ENCODE data around the gene GJA10. TPM values are rescaled to one million over a fixed set of nuclear protein-coding genes. Genes with fewer than 3 reads are reported as not detected.

GJA10 gene
- total RNA-seq, 1 donor from 2014 or later, result not detected

GRCh38 chr6:89941763-89942497 lies 47.7 kb downstream of the GJA10 start:
- Mint-ChIP-seq H3K36me3 (ENCODE audit: low read depth) (peaks cover 63% of the 10 kb centered on the region), H3K27me3 (ENCODE audit: insufficient read depth) (no peaks in the 10 kb centered on the region), H3K4me1 (ENCODE audit: low read depth) (peaks cover 31% of the 10 kb centered on the region), H3K9me3 (no peaks in the 10 kb centered on the region), H3K27ac (no peak overlapping the region), H3K4me3 (no peak overlapping the region)
- intact Hi-C loops (cut with micrococcal nuclease), result loop anchor here (2.0 to 5.0 kb wide), 2 partner anchors 235 to 630 kb away; no protein-coding TSS in a partner anchor
- no peak for DNase-seq (ENCODE audit: low spot score)

- no peak for DNase-seq (ENCODE audit: low spot score)
- intact Hi-C loops (cut with micrococcal nuclease), result loop anchor here (5.0 kb wide), 1 partner anchor 630 kb away; no protein-coding TSS in a partner anchor
- Mint-ChIP-seq H3K27ac (no peak overlapping the region), H3K4me3 (no peak overlapping the region), H3K4me1 (ENCODE audit: low read depth) (peaks cover 31% of the 10 kb centered on the region), H3K27me3 (ENCODE audit: insufficient read depth) (no peaks in the 10 kb centered on the region), H3K9me3 (no peaks in the 10 kb centered on the region), H3K36me3 (ENCODE audit: low read depth) (peaks cover 64% of the 10 kb centered on the region)
These were observed 48.3 kb downstream of the GJA10 start for GRCh38 chr6:89942601-89943000.

DNA sequence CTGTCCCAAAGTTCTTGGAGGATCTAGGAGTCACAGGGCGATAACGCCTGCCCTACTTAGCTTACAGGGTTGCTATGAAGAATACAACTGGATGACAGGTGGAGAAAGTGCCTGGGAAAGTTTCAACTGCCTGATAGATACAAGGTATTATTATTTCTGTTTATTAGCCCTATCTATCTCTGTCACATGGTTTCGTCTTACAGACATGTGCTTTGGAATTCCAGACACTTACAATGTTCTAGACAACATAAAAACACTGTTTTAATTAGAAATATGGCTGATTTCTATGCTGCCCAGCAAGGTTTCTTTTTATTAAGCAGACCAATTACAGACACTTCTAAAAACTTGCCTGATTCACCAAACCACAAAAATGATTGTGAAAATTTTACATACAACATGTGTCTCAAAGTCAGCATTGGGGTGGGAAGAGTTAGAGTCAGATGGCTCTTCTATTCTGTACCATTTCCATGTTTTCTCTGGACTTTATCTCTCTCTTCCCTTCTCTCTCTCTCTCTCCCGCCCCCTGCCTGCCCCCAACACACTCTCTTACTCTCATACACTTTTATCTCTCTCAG lies 50.0 kb downstream of the GJA10 start:
- H3K27ac Mint-ChIP-seq, result peak overlapping the region; percentile 2
- intact Hi-C loops (cut with micrococcal nuclease), result loop anchor here (2.0 to 5.0 kb wide), 2 partner anchors 65 to 628 kb away; no protein-coding TSS in a partner anchor
- H3K4me3 Mint-ChIP-seq, result no peak overlapping the region
- H3K36me3 Mint-ChIP-seq (ENCODE audit: low read depth), result peaks cover 52% of the 10 kb centered on the region
- H3K27me3 Mint-ChIP-seq (ENCODE audit: insufficient read depth), result no peaks in the 10 kb centered on the region
- H3K9me3 Mint-ChIP-seq, result no peaks in the 10 kb centered on the region
- peaks cover 32% of the 10 kb centered on the region for H3K4me1 Mint-ChIP-seq (ENCODE audit: low read depth)
- DNase-seq (ENCODE audit: low spot score), result no peak

DNA sequence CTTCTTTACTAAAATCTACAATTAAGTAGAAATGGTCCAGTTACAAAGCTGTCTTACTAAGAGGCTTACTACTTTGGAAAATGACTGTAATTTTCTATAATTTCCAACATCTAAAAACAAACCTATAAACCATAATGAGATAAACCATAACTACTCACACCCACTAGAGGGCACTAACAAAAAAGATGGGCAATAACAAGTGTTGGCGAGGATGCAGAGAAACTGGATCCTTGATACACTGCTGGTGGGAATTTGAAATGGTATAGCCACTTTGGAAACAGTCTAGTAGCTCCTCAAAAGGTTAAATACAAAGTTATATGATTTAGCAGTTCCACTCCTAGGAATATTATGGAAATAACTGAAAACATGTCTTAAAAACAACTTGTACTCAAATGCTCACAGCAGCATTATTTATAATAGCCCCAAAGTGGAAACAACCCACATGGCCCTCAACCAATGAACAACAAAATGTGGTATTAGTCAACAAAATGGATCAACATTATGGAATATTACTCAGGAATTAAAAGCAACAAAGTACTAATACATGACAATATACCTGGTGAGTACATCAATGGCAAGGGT lies 50.6 kb downstream of the GJA10 start:
- intact Hi-C loops (cut with micrococcal nuclease), result loop anchor here (1.0 to 5.0 kb wide), 3 partner anchors 64 to 627 kb away; no protein-coding TSS in a partner anchor
- Mint-ChIP-seq H3K4me1 (ENCODE audit: low read depth) (peaks cover 39% of the 10 kb centered on the region), H3K4me3 (no peak overlapping the region), H3K9me3 (no peaks in the 10 kb centered on the region), H3K36me3 (ENCODE audit: low read depth) (peaks cover 57% of the 10 kb centered on the region), H3K27me3 (ENCODE audit: insufficient read depth) (no peaks in the 10 kb centered on the region), H3K27ac (peak overlapping the region; percentile 2)
- DNase-seq (ENCODE audit: low spot score), result no peak

Other genes starting within 250 kb of the GJA10 start
- 74.6 and 77.9 TPM in 2 replicates for gene MDN1, start 74.7 kb upstream of the GJA10 start, total RNA-seq
- 38.3 and 40.2 TPM in 2 replicates for gene CASP8AP2, start 64.6 kb upstream of the GJA10 start, total RNA-seq